T-helper 17 cell (primary cell): ENCODE results near the gene NTF4. TPM values are rescaled to one million over a fixed set of nuclear protein-coding genes. Genes with fewer than 3 reads are reported as not detected.
"Not testable (repeated sequence)": the region's sequence is repeated elsewhere in the genome, so short reads cannot be mapped to it uniquely, and the experiment has no call there.

Experiments used
- ATAC-seq: fragments of 150-1000 bp; cut with Tn5 transposase; 2 replicates; pipeline ENCODE4 v1.10.0; 2021; ENCODE audit warnings: mild to moderate bottlenecking, moderate library complexity
- DNase-seq, 3 donors: peaks; one replicate each; pipeline versions ENCODE4 v3.0.0 to v3.0.0-alpha.2; 2020 to 2021
- H3K9me3 ChIP-seq: one replicate; pipeline ENCODE4 v1.7.0; 2013; ENCODE audit warnings: low read length, mild to moderate bottlenecking; ENCODE audit not compliant: control insufficient read depth, poor library complexity, severe bottlenecking
- H3K27ac Mint-ChIP-seq: one replicate; pipeline ENCODE4 v1.8.0; 2022; ENCODE audit warnings: mild to moderate bottlenecking, moderate library complexity, mixed read lengths
- H3K27me3 Mint-ChIP-seq: one replicate; pipeline ENCODE4 v1.8.0; 2022; ENCODE audit warnings: mixed read lengths
- H3K36me3 Mint-ChIP-seq: one replicate; pipeline ENCODE4 v1.8.0; 2022; ENCODE audit warnings: low read depth, mixed read lengths
- H3K4me1 Mint-ChIP-seq: one replicate; pipeline ENCODE4 v1.8.0; 2022; ENCODE audit warnings: mild to moderate bottlenecking, mixed read lengths
- H3K4me3 Mint-ChIP-seq: one replicate; pipeline ENCODE4 v1.8.0; 2022; ENCODE audit warnings: mild to moderate bottlenecking, moderate library complexity, mixed read lengths
- total RNA-seq, 4 donors: library from RNA in 2 of 4; stranded (reverse) in 2 of 4; gene quantifications; one replicate each; pipeline ENCODE4 v1.2.3 and lab custom pipeline; 2022 to 2026

The NTF4 gene
- total RNA-seq, 2 donors from 2014 or later = not detected

DNA sequence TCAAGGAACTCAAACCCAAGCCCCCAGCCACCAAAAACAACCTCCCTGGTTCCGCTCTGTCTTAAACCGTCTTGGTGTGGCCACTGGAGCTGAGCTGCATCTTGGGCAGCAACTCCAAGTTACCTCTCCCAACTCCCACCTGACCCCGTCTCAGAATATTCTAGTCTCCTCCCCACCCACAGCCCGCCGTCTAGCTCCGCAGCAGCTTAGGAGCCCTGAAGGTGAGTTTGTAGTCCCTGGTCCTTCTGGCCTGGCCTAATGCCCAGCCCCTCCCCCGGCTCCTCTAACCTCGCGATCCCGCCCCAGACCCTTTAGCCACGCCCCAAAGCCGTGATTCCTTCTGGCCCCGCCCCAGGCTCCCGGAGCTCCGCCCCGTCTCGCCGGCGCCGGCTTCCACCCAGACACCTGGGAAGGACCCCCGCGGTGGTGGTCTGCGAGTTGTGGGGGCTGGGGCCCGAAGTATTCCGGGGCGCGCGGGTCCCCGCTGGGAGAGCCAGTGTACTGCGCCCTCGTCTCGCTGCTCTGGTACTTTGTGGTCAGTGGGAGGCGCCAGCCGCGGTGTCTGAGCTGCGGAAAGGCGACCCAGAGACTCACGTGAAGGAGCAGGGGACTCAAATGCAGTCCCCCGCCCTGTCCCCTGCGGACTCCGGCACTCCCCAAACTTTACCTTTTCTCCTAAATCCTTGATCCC is 45.2 kb downstream of the NTF4 start:
- Mint-ChIP-seq H3K4me3 (peak overlapping the region; percentile 94), H3K27ac (peak overlapping the region; percentile 73), H3K36me3 (no peaks in the 10 kb centered on the region), H3K4me1 (peaks cover 22% of the 10 kb centered on the region), H3K27me3 (peaks cover 9% of the 10 kb centered on the region)
- ATAC-seq = peak; percentile 46
- H3K9me3 ChIP-seq = no peaks in the 10 kb centered on the region
- peak; percentile 47 to 60 (median 59) for DNase-seq

- not testable (repeated sequence) for H3K27me3 Mint-ChIP-seq, H3K9me3 ChIP-seq, H3K36me3 Mint-ChIP-seq, DNase-seq, ATAC-seq
- H3K27ac Mint-ChIP-seq = peak overlapping the region; percentile 73
- peaks cover 22% of the 10 kb centered on the region for H3K4me1 Mint-ChIP-seq
- peak overlapping the region; percentile 94 for H3K4me3 Mint-ChIP-seq
These were observed 46.0 kb downstream of the NTF4 start for GRCh38 chr19:49018388-49019241.

- peak overlapping the region; percentile 94 for H3K4me3 Mint-ChIP-seq
- no peaks in the 10 kb centered on the region for H3K9me3 ChIP-seq
- H3K27me3 Mint-ChIP-seq = peaks cover 9% of the 10 kb centered on the region
- H3K36me3 Mint-ChIP-seq = no peaks in the 10 kb centered on the region
- DNase-seq = peak; percentile 58 to 62 (median 58)
- peak; percentile 90 for ATAC-seq
- peaks cover 22% of the 10 kb centered on the region for H3K4me1 Mint-ChIP-seq
- H3K27ac Mint-ChIP-seq = no peak overlapping the region
These were observed 46.8 kb downstream of the NTF4 start for GRCh38 chr19:49017666-49018351.

DNA sequence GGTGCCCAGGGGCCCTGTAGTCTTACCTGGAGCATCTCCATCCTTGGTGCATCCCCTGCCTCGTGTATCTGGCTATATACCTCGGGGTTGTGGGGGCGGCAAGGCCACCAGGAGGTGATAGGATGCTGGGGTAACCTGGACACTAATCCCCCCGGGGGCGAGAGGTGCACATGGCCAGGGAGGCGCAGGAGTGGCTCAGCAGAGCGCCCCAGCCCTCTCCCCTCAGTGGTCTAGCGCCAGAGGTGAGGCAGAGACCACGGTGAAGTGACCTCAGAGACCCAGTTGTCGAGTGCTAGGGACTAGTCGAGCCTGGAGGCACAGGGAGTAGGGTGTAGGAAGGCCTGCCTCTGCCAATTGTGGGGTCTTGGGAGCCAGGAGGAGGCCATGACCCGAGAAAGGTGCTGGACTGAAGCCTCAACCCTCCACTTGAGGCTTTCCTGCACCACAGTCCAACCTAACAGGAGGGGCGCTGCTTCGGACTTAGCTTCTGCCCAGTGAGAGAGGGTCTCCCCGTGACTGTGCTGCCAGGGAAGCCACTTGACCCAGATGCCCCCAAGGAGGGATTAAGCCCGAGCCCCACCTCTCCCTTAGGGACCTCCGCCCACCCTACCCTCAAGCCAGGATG is 47.5 kb downstream of the NTF4 start, which contains the start of gene LHB:
Gene LHB (minus strand): TSS at position 51 of the 625 bp plus-strand sequence. CDS start 10 bp downstream, at position 41.
- Mint-ChIP-seq H3K4me3 (peak within 1 kb of the TSS; percentile 94), H3K36me3 (no peaks in the 10 kb centered on the region), H3K4me1 (peaks cover 22% of the 10 kb centered on the region), H3K27me3 (peaks cover 9% of the 10 kb centered on the region), H3K27ac (no peak within 1 kb of the TSS)
- DNase-seq = no peak
- ATAC-seq = no peak
- no peaks in the 10 kb centered on the region for H3K9me3 ChIP-seq

GRCh38 chr19:49016067-49016839 is 48.4 kb downstream of the NTF4 start:
- H3K27me3 Mint-ChIP-seq = peaks cover 5% of the 10 kb centered on the region
- no peak overlapping the region for H3K4me3 Mint-ChIP-seq
- H3K4me1 Mint-ChIP-seq = peaks cover 19% of the 10 kb centered on the region
- H3K36me3 Mint-ChIP-seq = no peaks in the 10 kb centered on the region
- ATAC-seq (no peak), DNase-seq (no peak)
- H3K27ac Mint-ChIP-seq = no peak overlapping the region
- no peaks in the 10 kb centered on the region for H3K9me3 ChIP-seq

DNA sequence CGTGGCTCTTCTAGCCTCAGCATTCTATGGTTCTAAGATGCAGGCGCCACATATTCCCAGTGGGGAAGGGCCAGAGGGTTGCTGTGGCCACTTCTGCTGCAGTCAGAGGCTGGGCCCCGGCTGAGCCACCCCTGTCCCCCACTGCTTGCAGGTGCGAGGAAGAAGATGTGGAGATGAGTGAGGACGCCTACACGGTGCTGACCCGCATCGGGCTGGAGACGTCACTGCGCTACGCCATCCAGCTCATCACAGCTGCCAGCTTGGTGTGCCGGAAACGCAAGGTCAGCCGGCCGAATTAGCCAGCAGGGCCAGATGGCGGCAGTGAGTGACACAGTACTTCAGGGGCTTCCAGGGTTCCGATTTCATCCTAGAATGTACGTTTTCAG is 49.8 kb downstream of the NTF4 start:
- H3K9me3 ChIP-seq = no peaks in the 10 kb centered on the region
- ATAC-seq (no peak), DNase-seq (no peak)
- Mint-ChIP-seq H3K36me3 (peaks cover 2% of the 10 kb centered on the region), H3K27ac (no peak overlapping the region), H3K4me1 (peaks cover 11% of the 10 kb centered on the region), H3K4me3 (no peak overlapping the region), H3K27me3 (no peaks in the 10 kb centered on the region)

- H3K27me3 Mint-ChIP-seq = no peaks in the 10 kb centered on the region
- no peak for ATAC-seq
- H3K27ac Mint-ChIP-seq = no peak overlapping the region
- H3K4me3 Mint-ChIP-seq = no peak overlapping the region
- H3K9me3 ChIP-seq = no peaks in the 10 kb centered on the region
- DNase-seq = no peak
- peaks cover 2% of the 10 kb centered on the region for H3K36me3 Mint-ChIP-seq
- H3K4me1 Mint-ChIP-seq = peaks cover 10% of the 10 kb centered on the region
These were observed 50.3 kb downstream of the NTF4 start for GRCh38 chr19:49014123-49014869.

GRCh38 chr19:49011194-49011593 is 53.4 kb downstream of the NTF4 start:
- Mint-ChIP-seq H3K4me1 (no peaks in the 10 kb centered on the region), H3K27ac (no peak overlapping the region), H3K4me3 (no peak overlapping the region), H3K36me3 (peaks cover 2% of the 10 kb centered on the region), H3K27me3 (no peaks in the 10 kb centered on the region)
- no peaks in the 10 kb centered on the region for H3K9me3 ChIP-seq
- DNase-seq (no peak), ATAC-seq (no peak)

Other genes with a start within 250 kb of the NTF4 start
- gene HSD17B14, start 228.3 kb downstream of the NTF4 start, total RNA-seq = under 1 TPM in 1 of 2 donors, not detected in 1; 0.44 TPM
- 1 to 10 TPM in 1 of 2 donors, under 1 TPM in 1; 0.42 to 3.0 TPM for gene PLEKHA4, start 196.2 kb downstream of the NTF4 start, total RNA-seq
- gene PPP1R15A, start 192.4 kb downstream of the NTF4 start, total RNA-seq = 1,000 to 10,000 TPM in 1 of 2 donors, 100 to 1,000 TPM in 1; 954 to 1,165 TPM
- not detected for gene TULP2, start 166.1 kb downstream of the NTF4 start, total RNA-seq
- 100 to 1,000 TPM; 118 to 135 TPM for gene NUCB1, start 164.5 kb downstream of the NTF4 start, total RNA-seq
- gene DHDH, start 131.1 kb downstream of the NTF4 start, total RNA-seq = under 1 TPM; 0.50 to 0.86 TPM
- gene BAX, start 109.9 kb downstream of the NTF4 start, total RNA-seq = 100 to 1,000 TPM in 1 of 2 donors, 10 to 100 TPM in 1; 89.2 to 104 TPM
- gene FTL, start 99.5 kb downstream of the NTF4 start, total RNA-seq = 100 to 1,000 TPM; 612 to 898 TPM
- gene GYS1, start 71.5 kb downstream of the NTF4 start, total RNA-seq = 10 to 100 TPM; 21.6 to 24.2 TPM
- gene RUVBL2, start 70.9 kb downstream of the NTF4 start, total RNA-seq = 10 to 100 TPM; 20.2 to 25.5 TPM
- gene LHB, start 47.7 kb downstream of the NTF4 start, total RNA-seq = not detected
- not detected for gene CGB3, start 40.5 kb downstream of the NTF4 start, total RNA-seq
- gene CGB2, start 32.9 kb downstream of the NTF4 start, total RNA-seq = not detected
- not detected for gene CGB1, start 27.9 kb downstream of the NTF4 start, total RNA-seq
- not detected for gene CGB5, start 21.0 kb downstream of the NTF4 start, total RNA-seq
- not detected for gene CGB8, start 15.7 kb downstream of the NTF4 start, total RNA-seq
- gene CGB7, start 7.1 kb downstream of the NTF4 start, total RNA-seq = not detected
- not detected for gene KCNA7, start 7.9 kb upstream of the NTF4 start, total RNA-seq
- 100 to 1,000 TPM; 352 to 394 TPM for gene SNRNP70, start 20.6 kb upstream of the NTF4 start, total RNA-seq
- 1 to 10 TPM; 4.7 to 5.2 TPM for gene LIN7B, start 49.6 kb upstream of the NTF4 start, total RNA-seq
- gene C19orf73, start 54.3 kb upstream of the NTF4 start, total RNA-seq = 1 to 10 TPM; 3.6 to 3.9 TPM
- gene PPFIA3, start 54.7 kb upstream of the NTF4 start, total RNA-seq = 1 to 10 TPM; 2.6 to 3.9 TPM
- not detected for gene HRC, start 90.6 kb upstream of the NTF4 start, total RNA-seq
- under 1 TPM in 1 of 2 donors, not detected in 1; 0.25 TPM for gene TRPM4, start 93.0 kb upstream of the NTF4 start, total RNA-seq